COLO829 (cell line): ENCODE results near the gene ORM2.

Experiments
- DNase-seq: peaks from one replicate; pipeline ENCODE4 v3.0.0; 2012; ENCODE audit warnings: low spot score

ORM2 gene

DNA sequence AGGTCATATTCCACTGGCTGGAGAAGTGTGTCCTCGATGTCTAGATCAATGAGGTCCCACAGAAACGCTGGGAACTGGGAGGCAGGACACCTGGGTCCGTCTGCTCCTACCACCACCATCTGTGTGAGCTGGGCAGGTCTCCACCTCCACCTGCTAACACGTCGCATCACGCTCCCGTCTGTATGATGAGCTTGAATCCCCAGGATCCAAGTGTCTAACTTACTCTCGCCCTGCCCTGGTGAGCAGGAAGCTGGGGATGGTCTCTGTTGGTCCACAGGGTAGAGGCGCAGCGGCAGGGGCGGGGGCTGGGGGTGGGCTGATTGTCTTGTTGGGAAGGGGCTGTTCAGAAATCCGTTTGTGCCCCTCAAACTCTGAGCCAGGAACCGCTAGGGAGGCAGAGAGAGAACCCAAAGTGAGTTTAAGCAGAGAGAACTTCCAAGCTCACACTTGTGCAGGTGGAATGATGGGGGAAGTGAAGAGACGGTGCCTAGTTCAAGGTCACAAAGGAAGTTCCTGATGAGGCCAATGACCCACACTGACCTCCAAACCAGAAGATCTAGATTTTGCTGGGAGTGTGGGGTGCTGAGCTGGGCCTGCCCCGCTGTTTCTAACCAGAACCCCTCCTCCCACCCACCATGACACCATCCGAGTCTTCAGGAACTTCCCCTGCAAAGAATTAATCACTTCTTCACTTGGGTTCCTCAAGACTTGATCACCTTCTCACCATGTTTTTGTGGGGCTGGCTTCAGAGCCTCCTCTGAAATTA, 21.1 kb downstream of the ORM2 start:
- no peak for DNase-seq

- no peak for DNase-seq
These were observed 22.3 kb downstream of the ORM2 start for GRCh38 chr9:114351932-114352331.

DNA sequence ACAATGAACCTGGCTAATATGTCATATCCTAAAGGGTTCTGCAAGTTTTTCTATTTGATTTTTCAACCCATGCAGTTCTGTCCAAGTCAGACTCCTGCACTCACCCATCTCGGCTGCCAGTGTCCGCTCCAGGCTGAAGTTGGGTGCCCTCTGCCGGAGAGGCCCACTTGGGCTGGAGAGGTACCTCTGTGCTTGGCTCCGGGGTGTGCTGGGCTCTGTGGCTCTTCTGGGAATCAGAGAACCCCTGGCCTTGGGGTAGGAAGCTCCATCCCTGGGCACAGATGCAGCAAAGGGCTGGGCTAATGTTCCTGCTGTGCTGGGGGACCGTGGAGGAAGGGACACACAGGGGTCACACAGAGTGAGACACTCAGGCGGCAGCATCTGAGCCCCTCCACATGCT, 26.2 kb downstream of the ORM2 start:
- DNase-seq: no peak

DNA sequence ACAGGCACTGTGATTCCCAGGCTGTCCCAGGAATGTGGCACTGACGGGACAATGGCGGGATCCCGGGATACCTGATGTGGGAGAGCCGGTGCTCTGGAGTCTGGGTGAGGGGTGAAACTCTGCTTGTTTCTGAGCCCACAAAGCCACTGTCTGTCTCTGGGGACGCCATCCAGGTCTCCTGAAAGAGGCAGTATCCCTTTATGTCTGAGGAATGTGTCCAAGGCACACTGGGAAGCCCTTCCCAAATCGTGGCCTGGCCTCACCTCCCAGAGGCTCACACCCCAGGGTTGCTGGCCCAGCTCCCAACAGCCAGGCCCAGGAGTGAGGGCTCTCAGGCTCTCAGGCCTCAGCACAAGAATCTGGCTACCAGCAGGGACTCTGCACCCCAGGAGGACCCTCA, 27.1 kb downstream of the ORM2 start:
- DNase-seq: no peak

GRCh38 chr9:114357360-114357759, 27.7 kb downstream of the ORM2 start:
- DNase-seq: no peak

DNA sequence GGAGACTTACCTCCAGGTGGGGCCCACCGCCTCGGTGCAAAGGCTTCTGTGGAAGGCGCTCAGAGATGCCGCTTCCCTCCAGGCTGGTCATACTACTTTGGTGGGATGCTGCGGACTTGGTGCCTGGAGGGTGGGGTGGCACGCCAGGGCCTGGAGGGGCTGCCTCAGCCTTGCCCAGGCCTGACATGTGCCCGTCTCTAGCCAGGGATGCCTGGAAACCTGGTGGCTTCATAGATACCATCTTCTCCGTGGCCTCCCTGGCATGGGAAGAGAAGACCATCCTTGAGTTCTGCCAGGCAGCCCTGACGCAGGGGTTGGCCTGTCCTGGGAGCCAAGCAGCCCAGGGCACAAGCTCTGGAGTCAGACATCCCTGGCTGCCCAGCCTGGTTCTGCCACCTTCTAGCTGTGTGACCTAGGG, 28.3 kb downstream of the ORM2 start:
- no peak for DNase-seq

- DNase-seq: no peak
These were observed 30.1 kb downstream of the ORM2 start for GRCh38 chr9:114359801-114360200.

DNA sequence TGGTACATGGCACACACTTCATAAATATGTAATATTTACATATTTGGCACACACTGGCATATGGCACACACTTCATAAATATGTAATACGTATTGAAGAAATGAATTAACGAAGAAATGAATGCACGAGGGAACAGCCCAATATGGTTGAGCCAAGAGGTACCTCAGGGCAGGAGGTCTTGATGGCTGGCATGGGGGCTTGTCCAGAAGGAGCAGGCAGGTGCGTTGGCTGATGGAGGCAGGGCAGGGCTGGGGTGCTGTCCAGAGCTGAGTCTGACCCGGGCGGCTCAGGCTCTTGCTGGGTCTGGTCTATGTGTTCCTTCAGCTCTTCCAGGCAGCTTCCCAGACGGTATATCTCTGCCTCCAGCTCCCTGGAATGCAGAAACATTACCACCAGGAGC, 31.9 kb downstream of the ORM2 start:
- no peak for DNase-seq

GRCh38 chr9:114362394-114362793, 32.7 kb downstream of the ORM2 start:
- no peak for DNase-seq

DNA sequence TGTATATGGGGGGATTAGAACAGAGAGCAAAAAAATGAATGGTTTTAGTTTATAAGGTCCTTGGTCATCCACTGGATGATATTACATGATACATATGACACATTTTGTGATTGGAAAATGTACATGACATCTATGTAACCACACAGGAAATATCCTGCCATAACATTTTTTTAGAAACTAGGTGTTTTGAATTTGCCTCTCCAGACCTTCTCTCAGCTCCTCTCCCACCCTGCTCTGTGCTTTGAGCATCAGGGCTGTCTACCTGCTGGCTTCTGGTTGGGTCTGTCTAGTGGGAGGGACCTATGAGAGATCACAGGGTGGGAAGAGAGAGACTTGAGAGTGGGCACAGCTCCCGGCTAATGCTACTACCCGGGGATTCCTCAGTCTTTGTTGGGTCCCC, 33.8 kb downstream of the ORM2 start:
- no peak for DNase-seq

- DNase-seq: no peak
These were observed 34.7 kb downstream of the ORM2 start for GRCh38 chr9:114364134-114365041.

DNA sequence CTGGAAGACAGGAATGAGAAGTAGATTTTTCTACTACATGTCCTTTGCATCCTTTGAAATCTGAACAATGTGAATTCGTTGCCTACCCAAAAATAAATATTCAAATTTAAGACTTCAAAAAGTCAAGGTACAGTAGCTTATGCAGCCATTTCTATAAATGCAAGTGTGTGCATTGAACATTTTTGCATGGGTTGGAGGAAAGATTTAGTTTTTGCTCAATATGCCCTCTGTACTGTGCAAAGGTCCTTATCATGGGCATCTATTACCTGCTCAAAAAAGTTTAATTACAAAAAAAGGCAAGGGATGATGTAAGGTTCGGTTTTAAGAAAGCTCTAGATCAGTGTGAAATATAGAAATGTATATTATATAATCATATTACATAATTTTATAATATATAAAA, 35.5 kb downstream of the ORM2 start:
- DNase-seq: no peak

GRCh38 chr9:114366334-114367128, 36.9 kb downstream of the ORM2 start:
- DNase-seq: no peak

GRCh38 chr9:114367366-114367765, 37.7 kb downstream of the ORM2 start:
- DNase-seq: no peak

DNA sequence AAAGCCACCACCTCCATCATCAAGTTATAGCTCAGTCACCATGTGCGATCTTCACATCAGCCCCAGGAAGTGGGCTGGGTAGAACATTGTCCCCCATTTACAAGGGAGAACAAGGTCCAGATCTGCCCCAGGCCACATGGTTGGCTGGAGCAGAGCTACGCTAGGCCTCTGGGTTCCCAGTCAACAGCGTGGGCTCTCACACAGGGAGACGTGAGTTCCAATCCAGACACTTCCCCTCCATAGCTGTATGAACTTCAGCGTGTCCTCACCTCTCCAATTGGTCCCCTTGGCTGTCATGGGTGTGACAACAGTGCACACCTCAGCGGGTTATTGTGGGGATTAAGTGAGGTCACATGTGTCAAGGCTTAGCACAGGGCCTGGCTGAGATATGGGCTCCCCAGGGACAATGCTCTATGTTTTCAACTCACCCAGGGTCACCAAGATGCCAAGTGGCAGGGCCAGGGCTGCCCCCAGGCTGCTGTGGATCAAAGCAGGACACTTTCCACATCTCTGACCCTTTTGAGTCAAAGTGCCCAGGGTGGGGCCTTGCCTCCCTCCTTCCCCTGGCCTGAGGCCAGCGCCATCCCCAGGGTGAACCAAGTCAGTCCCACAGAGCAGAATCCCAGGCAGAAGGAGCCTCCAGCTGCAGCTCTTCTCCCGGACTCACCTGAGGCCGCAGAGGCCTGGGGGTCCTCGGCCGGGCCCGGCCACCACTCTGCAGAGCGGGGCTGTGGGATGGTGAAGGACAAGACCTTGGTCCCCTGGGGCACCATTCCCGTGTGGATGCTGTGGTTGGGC, 38.3 kb downstream of the ORM2 start:
- DNase-seq: no peak

GRCh38 chr9:114369216-114370130, 39.8 kb downstream of the ORM2 start:
- no peak for DNase-seq

DNA sequence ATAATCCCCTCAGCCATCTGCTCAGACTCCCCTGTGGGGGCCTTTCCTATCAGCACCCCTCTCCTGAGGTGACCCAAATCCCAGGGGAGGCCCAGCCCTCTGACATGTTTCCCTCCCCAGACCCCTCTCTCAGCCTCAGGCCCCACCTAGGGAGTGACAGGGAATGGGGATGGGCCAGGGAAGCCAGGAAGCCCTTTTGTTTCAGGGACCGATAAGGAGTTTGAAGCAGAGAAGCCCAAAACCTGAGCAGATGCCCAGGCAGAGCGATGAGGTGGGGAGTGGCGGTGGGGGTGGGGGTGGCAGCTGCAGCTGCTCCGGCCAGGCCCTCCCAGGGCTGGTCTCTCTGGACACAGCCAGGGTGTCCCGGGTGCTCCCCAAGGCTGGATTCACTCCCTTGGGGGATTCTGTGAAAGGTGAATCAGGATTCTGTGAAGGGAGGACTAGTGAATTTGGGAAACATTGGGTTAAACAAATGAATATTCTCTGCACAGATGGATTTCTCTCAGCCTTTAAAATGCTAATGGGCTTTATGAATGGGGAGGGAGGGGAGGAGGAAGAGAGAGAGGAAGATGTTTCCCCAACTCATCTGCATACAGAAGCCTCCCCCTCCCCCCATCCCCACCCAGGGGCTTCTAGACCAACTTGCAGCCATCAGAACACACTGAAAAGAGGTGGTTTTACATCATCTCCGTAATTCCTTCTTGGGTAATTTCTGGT, 40.7 kb downstream of the ORM2 start:
- DNase-seq: no peak

GRCh38 chr9:114370968-114371320, 41.3 kb downstream of the ORM2 start:
- no peak for DNase-seq

- DNase-seq: no peak
These were observed 41.8 kb downstream of the ORM2 start for GRCh38 chr9:114371343-114371944.
